Esophagus (tissue), 2 donors: ENCODE data around the gene TRDMT1. TPM values are rescaled to one million over a fixed set of nuclear protein-coding genes. Genes with fewer than 3 reads are reported as not detected.

Experiments used
- H3K27ac ChIP-seq, 2 donors: one replicate each; pipeline ENCODE4 v1.5.1; 2013; ENCODE audit warnings: low read depth in 2 of 2, mild to moderate bottlenecking in 2 of 2, inconsistent platforms in 1 of 2, low read length in 1 of 2, moderate library complexity in 1 of 2
- H3K27me3 ChIP-seq, 2 donors: one replicate each; pipeline ENCODE4 v1.6.1; 2013; ENCODE audit warnings: low read length in 2 of 2, control low read depth in 1 of 2, mild to moderate bottlenecking in 1 of 2; ENCODE audit not compliant: insufficient read depth in 2 of 2, control insufficient read depth in 1 of 2
- H3K36me3 ChIP-seq, 2 donors: one replicate each; pipeline ENCODE4 v1.6.1; 2013; ENCODE audit warnings: low read length in 1 of 2; ENCODE audit not compliant: control insufficient read depth in 2 of 2, insufficient read depth in 2 of 2
- H3K4me1 ChIP-seq, 2 donors: one replicate each; pipeline ENCODE4 v1.6.1; 2013; ENCODE audit warnings: low read length in 1 of 2; ENCODE audit not compliant: control insufficient read depth in 2 of 2, insufficient read depth in 2 of 2
- H3K4me3 ChIP-seq, 2 donors: one replicate each; pipeline ENCODE4 v1.5.1; 2013; ENCODE audit warnings: low read length in 2 of 2, mild to moderate bottlenecking in 2 of 2, low read depth in 1 of 2, moderate library complexity in 1 of 2
- H3K9me3 ChIP-seq, 2 donors: one replicate each; pipeline ENCODE4 v1.6.1; 2013; ENCODE audit warnings: mild to moderate bottlenecking in 2 of 2, low read depth in 1 of 2, low read length in 1 of 2, moderate library complexity in 1 of 2; ENCODE audit not compliant: control insufficient read depth in 2 of 2, insufficient read depth in 1 of 2
- WGBS, 2 donors: extraction: QIAGEN DNeasy Blood & Tissue Kit; methylation state at CpG; one replicate each; pipeline ENCODE4 v1.1.7; 2013; 5-methylcytosine and 5-hydroxymethylcytosine counted together
- polyA plus RNA-seq, 2 donors: library from polyadenylated mRNA; stranded (reverse); fragments of 200-250 nt; gene quantifications; one replicate each; pipeline ENCODE4 v1.2.3, GENCODE V29; 2013
- donor health status: healthy with polysubstance abuse.
- donor health status: Bipolar disorder and iron deficiency.

Gene TRDMT1
- polyA plus RNA-seq, 2 donors, result 0.81 to 1.2 TPM

- H3K9me3 ChIP-seq, result peaks cover 0 to 6% of the 10 kb centered on the region in 2 donors
- 30 to 33% methylated on average over 3 of the region's 3 CpGs for WGBS, 2 donors
- H3K27ac ChIP-seq, result no peak overlapping the region
- peaks cover 0 to 9% of the 10 kb centered on the region in 2 donors for H3K36me3 ChIP-seq
- H3K4me3 ChIP-seq, result no peak overlapping the region
- peaks cover 0 to 10% of the 10 kb centered on the region in 2 donors for H3K4me1 ChIP-seq
- peaks cover 0 to 3% of the 10 kb centered on the region in 2 donors for H3K27me3 ChIP-seq
Measured at GRCh38 chr10:17232276-17232960, 30.9 kb upstream of the TRDMT1 start.

GRCh38 chr10:17231788-17232187 lies 30.3 kb upstream of the TRDMT1 start:
- 48 to 53% methylated on average over 1 of the region's 1 CpG for WGBS, 2 donors
- peaks cover 0 to 9% of the 10 kb centered on the region in 2 donors for H3K36me3 ChIP-seq
- H3K27me3 ChIP-seq, result peaks cover 0 to 3% of the 10 kb centered on the region in 2 donors
- no peak overlapping the region for H3K27ac ChIP-seq
- peaks cover 0 to 6% of the 10 kb centered on the region in 2 donors for H3K9me3 ChIP-seq
- H3K4me3 ChIP-seq, result no peak overlapping the region
- peaks cover 0 to 12% of the 10 kb centered on the region in 2 donors for H3K4me1 ChIP-seq

GRCh38 chr10:17229967-17230682 lies 28.7 kb upstream of the TRDMT1 start:
- peaks cover 0 to 12% of the 10 kb centered on the region in 2 donors for H3K4me1 ChIP-seq
- H3K36me3 ChIP-seq, result peaks cover 0 to 9% of the 10 kb centered on the region in 2 donors
- 0 to 1% methylated on average over 43 of the region's 43 CpGs for WGBS, 2 donors
- peaks cover 0 to 3% of the 10 kb centered on the region in 2 donors for H3K27me3 ChIP-seq
- H3K4me3 ChIP-seq, result peak overlapping the region; percentile 50 to 96
- H3K9me3 ChIP-seq, result peaks cover 0 to 6% of the 10 kb centered on the region in 2 donors
- peak overlapping the region; percentile 90 to 97 for H3K27ac ChIP-seq

- Histone ChIP-seq H3K4me1 (peaks cover 0 to 12% of the 10 kb centered on the region in 2 donors), H3K27me3 (peaks cover 0 to 3% of the 10 kb centered on the region in 2 donors), H3K9me3 (peaks cover 0 to 6% of the 10 kb centered on the region in 2 donors), H3K27ac (peak overlapping the region; percentile 90 to 97), H3K4me3 (peak overlapping the region; percentile 50 to 96), H3K36me3 (peaks cover 0 to 9% of the 10 kb centered on the region in 2 donors)
- 0 to 1% methylated on average over 21 of the region's 21 CpGs for WGBS, 2 donors
Measured at GRCh38 chr10:17229717-17229966, 28.2 kb upstream of the TRDMT1 start.

GRCh38 chr10:17229016-17229716 lies 27.7 kb upstream of the TRDMT1 start:
- Histone ChIP-seq H3K9me3 (peaks cover 0 to 6% of the 10 kb centered on the region in 2 donors), H3K4me3 (peak overlapping the region; percentile 50 to 96), H3K27ac (peak overlapping the region; percentile 90 to 97), H3K27me3 (peaks cover 0 to 3% of the 10 kb centered on the region in 2 donors), H3K36me3 (peaks cover 0 to 5% of the 10 kb centered on the region in 2 donors), H3K4me1 (peaks cover 0 to 12% of the 10 kb centered on the region in 2 donors)
- 1 to 2% methylated on average over 72 of the region's 72 CpGs for WGBS, 2 donors

- Histone ChIP-seq H3K27me3 (peaks cover 0 to 3% of the 10 kb centered on the region in 2 donors), H3K9me3 (peaks cover 0 to 6% of the 10 kb centered on the region in 2 donors), H3K27ac (peak within 1 kb of the TSS; percentile 90 to 97), H3K4me1 (peaks cover 0 to 12% of the 10 kb centered on the region in 2 donors), H3K4me3 (peak within 1 kb of the TSS; percentile 50 to 96), H3K36me3 (no peaks in the 10 kb centered on the region)
- 1% methylated on average over 77 of the region's 77 CpGs for WGBS, 2 donors
Measured at GRCh38 chr10:17228091-17229015, 26.9 kb upstream of the TRDMT1 start, which contains the start of gene VIM. Gene VIM (plus strand): TSS chr10:17228241. CDS start chr10:17229423, 1,182 bp downstream.

- Histone ChIP-seq H3K4me3 (peak overlapping the region in 1 of 2 donors; percentile 29), H3K36me3 (no peaks in the 10 kb centered on the region), H3K27me3 (peaks cover 0 to 3% of the 10 kb centered on the region in 2 donors), H3K9me3 (peaks cover 0 to 6% of the 10 kb centered on the region in 2 donors), H3K4me1 (peaks cover 0 to 12% of the 10 kb centered on the region in 2 donors), H3K27ac (peak overlapping the region; percentile 68 to 97)
- 9 to 10% methylated on average over 12 of the region's 12 CpGs for WGBS, 2 donors
Measured at GRCh38 chr10:17227367-17228090, 26.1 kb upstream of the TRDMT1 start.

- Histone ChIP-seq H3K27ac (peak overlapping the region; percentile 30 to 37), H3K36me3 (no peaks in the 10 kb centered on the region), H3K27me3 (peaks cover 0 to 3% of the 10 kb centered on the region in 2 donors), H3K4me1 (peaks cover 0 to 12% of the 10 kb centered on the region in 2 donors), H3K9me3 (peaks cover 0 to 6% of the 10 kb centered on the region in 2 donors), H3K4me3 (no peak overlapping the region)
- WGBS, 2 donors, result 70 to 71% methylated on average over 8 of the region's 8 CpGs
Measured at GRCh38 chr10:17226891-17227303, 25.4 kb upstream of the TRDMT1 start.
